ENCODE data around the gene CTPS1. TPM values are rescaled to one million over a fixed set of nuclear protein-coding genes. Genes with fewer than 3 reads are reported as not detected.

The CTPS1 gene
- total RNA-seq, 2 experiments from 2014 or later = 100 to 102 TPM

- Mint-ChIP-seq H3K27me3 (no peaks in the 10 kb centered on the region), H3K36me3 (ENCODE audit: low read depth) (peaks cover 22% of the 10 kb centered on the region), H3K4me3 (no peak overlapping the region), H3K4me1 (ENCODE audit: low read depth) (peaks cover 13% of the 10 kb centered on the region), H3K27ac (no peak overlapping the region), H3K9me3 (no peaks in the 10 kb centered on the region)
- intact Hi-C loops (cut with micrococcal nuclease) = no loop called here
- CTCF ChIA-PET = no interaction called here
- no peak for DNase-seq
- ATAC-seq = no peak
- POLR2A ChIA-PET = no interaction called here
- no peak for TF ChIP-seq CTCF (IDR thresholded peaks at IDR 0.05)
Observed at GRCh38 chr1:41018018-41018410, 38.5 kb downstream of the CTPS1 start.

GRCh38 chr1:41019353-41019745 is 39.9 kb downstream of the CTPS1 start:
- Mint-ChIP-seq H3K4me1 (ENCODE audit: low read depth) (peaks cover 9% of the 10 kb centered on the region), H3K36me3 (ENCODE audit: low read depth) (peaks cover 12% of the 10 kb centered on the region), H3K27ac (no peak overlapping the region), H3K9me3 (no peaks in the 10 kb centered on the region), H3K4me3 (no peak overlapping the region), H3K27me3 (no peaks in the 10 kb centered on the region)
- CTCF ChIA-PET = no interaction called here
- ATAC-seq (no peak), DNase-seq (no peak)
- POLR2A ChIA-PET = interaction anchor here (1.2 kb wide), 1 partner anchor 35 kb away, joined by 5 read pairs; no protein-coding TSS in a partner anchor
- intact Hi-C loops (cut with micrococcal nuclease) = no loop called here
- no peak for TF ChIP-seq CTCF (IDR thresholded peaks at IDR 0.05)

- TF ChIP-seq CTCF (IDR thresholded peaks at IDR 0.05) = no peak
- Mint-ChIP-seq H3K4me1 (ENCODE audit: low read depth) (peaks cover 3% of the 10 kb centered on the region), H3K4me3 (no peak overlapping the region), H3K36me3 (ENCODE audit: low read depth) (peaks cover 6% of the 10 kb centered on the region), H3K27me3 (no peaks in the 10 kb centered on the region), H3K27ac (no peak overlapping the region), H3K9me3 (no peaks in the 10 kb centered on the region)
- DNase-seq (no peak), ATAC-seq (no peak)
- CTCF ChIA-PET = no interaction called here
- intact Hi-C loops (cut with micrococcal nuclease) = no loop called here
- POLR2A ChIA-PET = interaction anchor here (1.2 to 1.7 kb wide), 3 partner anchors 16 to 40 kb away, joined by 5 to 7 read pairs (median 5); partner anchors contain the start of gene CTPS1
Observed at GRCh38 chr1:41020109-41020576, 40.6 kb downstream of the CTPS1 start.

GRCh38 chr1:41020654-41021053 is 41.2 kb downstream of the CTPS1 start:
- CTCF ChIA-PET = no interaction called here
- no peak overlapping the region for H3K4me3 Mint-ChIP-seq
- H3K27ac Mint-ChIP-seq = no peak overlapping the region
- DNase-seq (no peak), ATAC-seq (no peak)
- TF ChIP-seq CTCF (IDR thresholded peaks at IDR 0.05) = no peak
- H3K27me3 Mint-ChIP-seq = no peaks in the 10 kb centered on the region
- POLR2A ChIA-PET = interaction anchor here (1.0 to 1.7 kb wide), 4 partner anchors 13 to 41 kb away, joined by 3 to 7 read pairs (median 5); partner anchors contain the start of gene CTPS1
- peaks cover 6% of the 10 kb centered on the region for H3K36me3 Mint-ChIP-seq (ENCODE audit: low read depth)
- no peaks in the 10 kb centered on the region for H3K9me3 Mint-ChIP-seq
- H3K4me1 Mint-ChIP-seq (ENCODE audit: low read depth) = peaks cover 3% of the 10 kb centered on the region
- intact Hi-C loops (cut with micrococcal nuclease) = no loop called here

- DNase-seq = peak; percentile 18
- no peak for ATAC-seq
- Mint-ChIP-seq H3K36me3 (ENCODE audit: low read depth) (peaks cover 7% of the 10 kb centered on the region), H3K4me1 (ENCODE audit: low read depth) (peaks cover 7% of the 10 kb centered on the region), H3K4me3 (no peak within 1 kb of the TSS), H3K27ac (no peak within 1 kb of the TSS), H3K9me3 (no peaks in the 10 kb centered on the region), H3K27me3 (no peaks in the 10 kb centered on the region)
- ChIA-PET POLR2A (interaction anchor here (0.8 to 1.7 kb wide), 6 partner anchors 10 to 42 kb away, joined by 3 to 5 read pairs (median 4); partner anchors contain the start of gene CTPS1), CTCF (interaction anchor here (0.9 kb wide), 1 partner anchor 18 kb away, joined by 3 read pairs; no protein-coding TSS in a partner anchor)
- intact Hi-C loops (cut with micrococcal nuclease) = no loop called here
- no peak for TF ChIP-seq CTCF (IDR thresholded peaks at IDR 0.05)
Observed at GRCh38 chr1:41021526-41022308, 42.2 kb downstream of the CTPS1 start, which contains the start of gene SLFNL1. Gene SLFNL1, minus strand, starts transcription at chr1:41021725. Its CDS starts 1,065 bp downstream, at chr1:41020660.

All from activated CD8-positive, alpha-beta T cell treated with anti-CD3 and anti-CD28 coated beads for 36 hours (primary cell).